DOHH2 (cell line): ENCODE results near the gene WBP2.

Experiments used
- H3F3A ChIP-seq: fragments of 200-600 bp; sonication (generic), shearing (Covaris generic); 2 replicates; pipeline ENCODE4 v1.6.0; 2016; ENCODE audit warnings: antibody characterized with exemption, mild to moderate bottlenecking; ENCODE audit not compliant: control insufficient read depth, insufficient read depth
- H3K27ac ChIP-seq: fragments of 200-600 bp; sonication (generic); 2 replicates; pipeline ENCODE4 v1.5.1; 2014; ENCODE audit warnings: low read depth, mild to moderate bottlenecking, low read length, moderate library complexity
- H3K27me3 ChIP-seq: fragments of 200-600 bp; sonication (generic); 2 replicates; pipeline ENCODE4 v1.6.1; 2014; ENCODE audit warnings: mild to moderate bottlenecking, low read length, mixed read lengths; ENCODE audit not compliant: control insufficient read depth
- H3K36me3 ChIP-seq: fragments of 200-600 bp; sonication (generic); 2 replicates; pipeline ENCODE4 v1.6.1; 2014; ENCODE audit warnings: mild to moderate bottlenecking, low read length, moderate library complexity, mixed read lengths; ENCODE audit not compliant: control insufficient read depth
- H3K4me1 ChIP-seq: fragments of 200-600 bp; sonication (generic); 2 replicates; pipeline ENCODE4 v1.6.1; 2014; ENCODE audit warnings: mild to moderate bottlenecking, low read length, mixed read lengths; ENCODE audit not compliant: control insufficient read depth
- H3K4me2 ChIP-seq: fragments of 200-600 bp; sonication (generic); 2 replicates; pipeline ENCODE4 v1.6.0; 2014; ENCODE audit warnings: mild to moderate bottlenecking, low read length, moderate library complexity
- H3K4me3 ChIP-seq: fragments of 200-600 bp; sonication (generic); 2 replicates; pipeline ENCODE4 v1.5.1; 2014; ENCODE audit warnings: mild to moderate bottlenecking, low read length, mixed read lengths
- H3K79me2 ChIP-seq: fragments of 200-600 bp; sonication (generic); 2 replicates; pipeline ENCODE4 v1.6.1; 2014; ENCODE audit warnings: mild to moderate bottlenecking, low read length, mixed read lengths; ENCODE audit not compliant: control insufficient read depth
- H3K9me2 ChIP-seq: fragments of 200-600 bp; sonication (generic); replicated peaks from 2 replicates; pipeline ENCODE4 v1.6.1; 2014; ENCODE audit warnings: mild to moderate bottlenecking, low read length, mixed read lengths; ENCODE audit not compliant: control insufficient read depth
- H3K9me3 ChIP-seq: fragments of 200-600 bp; sonication (generic); 2 replicates; pipeline ENCODE4 v1.6.1; 2014; ENCODE audit warnings: antibody characterized with exemption, low read length, mixed read lengths; ENCODE audit not compliant: control insufficient read depth, insufficient read depth
- H4K20me1 ChIP-seq: fragments of 200-600 bp; sonication (generic); 2 replicates; pipeline ENCODE4 v1.6.0; 2014; ENCODE audit warnings: low read depth, mild to moderate bottlenecking, antibody characterized with exemption, low read length, moderate library complexity; ENCODE audit not compliant: control insufficient read depth, insufficient read depth
- EZH2phosphoT487 ChIP-seq: fragments of 200-600 bp; sonication (generic); IDR thresholded peaks from 2 replicates; pipeline ENCODE4 v1.6.1; 2017; ENCODE audit warnings: borderline replicate concordance, mild to moderate bottlenecking, antibody characterized with exemption, low read length, moderate library complexity, mixed read lengths
- TF ChIP-seq, protein P1 (sequence below): fragments of 200-600 bp; sonication (generic); IDR thresholded peaks from one replicate; pipeline ENCODE4 v1.5.1; 2014; ENCODE audit warnings: antibody characterized with exemption, mild to moderate bottlenecking, low read depth, low read length; ENCODE audit not compliant: poor library complexity, severe bottlenecking

WBP2 gene

DNA sequence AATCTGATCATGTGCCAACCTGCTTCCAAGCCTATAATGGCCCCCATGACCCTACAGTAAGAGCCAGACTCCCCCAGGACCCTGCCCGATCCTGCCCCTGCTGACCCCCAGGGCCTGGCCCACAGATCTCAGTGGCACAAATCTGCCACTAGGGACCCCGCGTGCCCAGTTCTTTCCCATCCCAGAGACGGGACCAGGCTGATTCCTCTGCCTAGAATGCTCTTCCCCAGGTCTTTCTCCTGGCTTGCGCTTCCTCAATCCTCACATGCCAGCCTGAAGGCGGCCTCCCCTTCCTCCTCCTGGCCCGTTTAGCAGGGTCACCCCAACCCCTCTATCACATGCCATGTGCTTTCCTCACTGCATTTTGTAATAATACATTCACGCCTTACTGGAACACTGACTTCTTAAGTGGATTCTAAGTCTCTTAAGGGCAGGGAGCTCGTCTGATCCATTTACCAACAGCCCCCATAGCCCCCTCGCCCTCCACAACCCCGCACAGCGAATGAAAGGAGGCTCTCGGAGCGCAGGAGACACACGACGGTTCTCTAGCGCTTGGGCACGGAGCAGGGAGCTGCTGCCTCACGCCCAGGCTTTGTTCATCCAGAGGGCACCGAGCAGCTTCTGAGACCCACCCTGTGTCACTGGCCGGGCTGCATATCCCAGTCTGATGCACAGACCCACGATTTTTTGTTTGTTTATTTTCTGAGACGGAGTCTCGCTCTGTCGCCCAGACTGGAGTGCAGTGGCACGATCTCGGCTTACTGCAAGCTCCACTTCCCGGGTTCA, 40.4 kb upstream of the WBP2 start:
- H3K9me3 ChIP-seq = no peaks in the 10 kb centered on the region
- TF ChIP-seq, protein P1, sequence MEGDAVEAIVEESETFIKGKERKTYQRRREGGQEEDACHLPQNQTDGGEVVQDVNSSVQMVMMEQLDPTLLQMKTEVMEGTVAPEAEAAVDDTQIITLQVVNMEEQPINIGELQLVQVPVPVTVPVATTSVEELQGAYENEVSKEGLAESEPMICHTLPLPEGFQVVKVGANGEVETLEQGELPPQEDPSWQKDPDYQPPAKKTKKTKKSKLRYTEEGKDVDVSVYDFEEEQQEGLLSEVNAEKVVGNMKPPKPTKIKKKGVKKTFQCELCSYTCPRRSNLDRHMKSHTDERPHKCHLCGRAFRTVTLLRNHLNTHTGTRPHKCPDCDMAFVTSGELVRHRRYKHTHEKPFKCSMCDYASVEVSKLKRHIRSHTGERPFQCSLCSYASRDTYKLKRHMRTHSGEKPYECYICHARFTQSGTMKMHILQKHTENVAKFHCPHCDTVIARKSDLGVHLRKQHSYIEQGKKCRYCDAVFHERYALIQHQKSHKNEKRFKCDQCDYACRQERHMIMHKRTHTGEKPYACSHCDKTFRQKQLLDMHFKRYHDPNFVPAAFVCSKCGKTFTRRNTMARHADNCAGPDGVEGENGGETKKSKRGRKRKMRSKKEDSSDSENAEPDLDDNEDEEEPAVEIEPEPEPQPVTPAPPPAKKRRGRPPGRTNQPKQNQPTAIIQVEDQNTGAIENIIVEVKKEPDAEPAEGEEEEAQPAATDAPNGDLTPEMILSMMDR = peak; percentile 32
- TF ChIP-seq EZH2phosphoT487 = no peak
- H3K4me3 ChIP-seq = peak overlapping the region; percentile 90
- no peaks in the 10 kb centered on the region for H3K9me2 ChIP-seq
- peaks cover 66% of the 10 kb centered on the region for H3K36me3 ChIP-seq
- peaks cover 18% of the 10 kb centered on the region for H3K4me1 ChIP-seq
- peaks cover 9% of the 10 kb centered on the region for H3F3A ChIP-seq
- peaks cover 38% of the 10 kb centered on the region for H3K79me2 ChIP-seq
- no peaks in the 10 kb centered on the region for H3K27me3 ChIP-seq
- H4K20me1 ChIP-seq = no peaks in the 10 kb centered on the region
- peak overlapping the region; percentile 99 for H3K4me2 ChIP-seq
- H3K27ac ChIP-seq = no peak overlapping the region

- peaks cover 38% of the 10 kb centered on the region for H3K79me2 ChIP-seq
- no peaks in the 10 kb centered on the region for H3K9me3 ChIP-seq
- H3K4me1 ChIP-seq = peaks cover 18% of the 10 kb centered on the region
- no peaks in the 10 kb centered on the region for H3K27me3 ChIP-seq
- no peak overlapping the region for H3K4me2 ChIP-seq
- no peak overlapping the region for H3K4me3 ChIP-seq
- H3K9me2 ChIP-seq = no peaks in the 10 kb centered on the region
- peaks cover 14% of the 10 kb centered on the region for H3F3A ChIP-seq
- TF ChIP-seq EZH2phosphoT487 = no peak
- H3K27ac ChIP-seq = no peak overlapping the region
- peaks cover 65% of the 10 kb centered on the region for H3K36me3 ChIP-seq
- H4K20me1 ChIP-seq = no peaks in the 10 kb centered on the region
Observed at GRCh38 chr17:75894049-75894733, 39.1 kb upstream of the WBP2 start.

DNA sequence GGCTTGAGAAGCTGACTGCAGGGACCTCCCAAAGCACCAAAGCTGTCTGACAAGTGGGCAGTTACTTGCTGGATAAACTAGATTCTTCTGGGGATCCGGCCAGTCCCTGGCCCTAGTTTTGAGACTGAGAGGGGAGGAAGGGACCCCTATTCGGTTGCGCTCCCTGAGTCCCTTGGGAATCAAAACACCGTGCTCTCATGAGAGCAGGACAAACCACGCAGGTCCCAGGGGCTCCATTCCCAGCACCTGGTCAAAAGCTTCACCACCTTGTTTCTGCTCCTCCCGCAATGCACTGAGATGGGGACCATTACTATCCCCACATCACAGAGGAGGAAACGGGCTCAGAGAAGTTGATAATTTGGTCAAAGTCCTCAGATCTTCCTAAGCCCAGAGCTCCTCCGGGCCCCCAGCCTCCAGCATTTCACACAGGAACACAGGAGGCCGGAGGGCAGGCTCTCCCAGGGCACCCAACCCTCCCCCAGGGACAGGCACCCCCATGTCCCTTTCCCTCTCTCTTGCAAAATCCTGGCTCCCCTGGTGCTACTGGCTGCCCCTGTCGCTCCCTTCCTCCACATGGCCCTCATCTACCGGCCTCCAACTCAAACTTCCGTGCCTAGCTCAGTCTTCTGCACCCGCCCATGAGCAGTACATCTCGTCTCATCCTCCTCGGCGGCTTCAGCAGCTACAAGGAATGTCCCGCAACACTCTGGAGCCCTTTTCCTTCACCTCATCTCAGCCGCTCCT, 38.3 kb upstream of the WBP2 start:
- Histone ChIP-seq H3K27me3 (no peaks in the 10 kb centered on the region), H3K4me1 (peaks cover 18% of the 10 kb centered on the region), H3K9me3 (no peaks in the 10 kb centered on the region), H3F3A (peaks cover 14% of the 10 kb centered on the region), H3K4me2 (no peak overlapping the region), H3K79me2 (peaks cover 38% of the 10 kb centered on the region), H3K4me3 (no peak overlapping the region), H3K9me2 (no peaks in the 10 kb centered on the region), H3K27ac (no peak overlapping the region), H3K36me3 (peaks cover 58% of the 10 kb centered on the region), H4K20me1 (no peaks in the 10 kb centered on the region)
- TF ChIP-seq EZH2phosphoT487 = no peak
- TF ChIP-seq, protein P1 = no peak
